Upper lobe of left lung (tissue), 6 donors: Measurements from ENCODE around the gene KCNS3. TPM values are rescaled to one million over a fixed set of nuclear protein-coding genes. Genes with fewer than 3 reads are reported as not detected.

Experiments used
- ATAC-seq, 2 donors: fragments of 200-7000 bp; cut with Tn5 transposase; one replicate each; pipeline ENCODE4 v1.9.1; 2022; ENCODE audit warnings: mild to moderate bottlenecking in 2 of 2, moderate library complexity in 2 of 2; ENCODE audit not compliant: low FRiP score in 2 of 2
- DNase-seq, 2 donors: peaks; one replicate each; pipeline ENCODE4 v3.0.0-alpha.2; 2019 to 2020
- H3K27ac ChIP-seq, 4 donors: fragments of 200-600 bp; sonication (generic); one replicate each; pipeline ENCODE4 v1.5.1; 2016 to 2019
- H3K27me3 ChIP-seq, 4 donors: fragments of 200-600 bp; sonication (generic); one replicate each; pipeline ENCODE4 v1.5.1; 2017 to 2019
- H3K36me3 ChIP-seq, 4 donors: fragments of 200-600 bp; sonication (generic); one replicate each; pipeline ENCODE4 v1.5.1; 2016 to 2019
- H3K4me1 ChIP-seq, 4 donors: fragments of 200-600 bp; sonication (generic); one replicate each; pipeline ENCODE4 v1.5.1; 2018 to 2019
- H3K4me3 ChIP-seq, 4 donors: fragments of 200-600 bp; sonication (generic); one replicate each; pipeline ENCODE4 v1.5.1; 2017 to 2019; ENCODE audit warnings: mild to moderate bottlenecking in 2 of 4, moderate library complexity in 1 of 4
- H3K9me3 ChIP-seq, 4 donors: fragments of 200-600 bp; sonication (generic); one replicate each; pipeline ENCODE4 v1.5.1; 2018 to 2019
- CTCF ChIP-seq, 6 experiments: fragments of 450-650 bp in 4 of 6; fragments of 200-600 bp in 2 of 6; sonication (generic) in 2 of 6; IDR thresholded peaks; one replicate each; pipeline ENCODE4 v1.5.1; 2016 to 2019; ENCODE audit warnings: antibody characterized with exemption in 6 of 6
- EP300 ChIP-seq, 4 donors: sonication (generic); formaldehyde crosslinking; IDR thresholded peaks; one replicate each; pipeline ENCODE4 v1.5.1; 2017; ENCODE audit warnings: antibody characterized with exemption in 4 of 4, control low read depth in 2 of 4
- POLR2A ChIP-seq, 4 donors: fragments of 450-650 bp; IDR thresholded peaks; one replicate each; pipeline ENCODE4 v1.5.1; 2016 to 2017; ENCODE audit warnings: antibody characterized with exemption in 4 of 4, mild to moderate bottlenecking in 2 of 4
- POLR2AphosphoS5 ChIP-seq, 2 donors: sonication (generic); formaldehyde crosslinking; IDR thresholded peaks; one replicate each; pipeline ENCODE4 v1.5.1; 2017; ENCODE audit warnings: antibody characterized with exemption in 2 of 2
- WGBS, 2 donors: methylation state at CpG; one replicate each; pipeline ENCODE4 v1.1.5; 2017 to 2018; 5-methylcytosine and 5-hydroxymethylcytosine counted together
- total RNA-seq, 6 donors: library from RNA; depleted of rRNA in 4 of 6; stranded (reverse); fragments of >200 nt in 4 of 6; gene quantifications; one replicate each; pipeline versions ENCODE4 v1.1.0 to v1.2.1, GENCODE V29; 2016 to 2021
- donor health status: DM: no; HTN: no; CAD: no; lungs with moderate emphysema.
- donor health status: DM: no; HTN: yes; CAD: no; lungs with severe emphysema.

Gene KCNS3
- total RNA-seq, 6 donors from 2014 or later, result 34.2 to 110 (median 48.8) TPM

DNA sequence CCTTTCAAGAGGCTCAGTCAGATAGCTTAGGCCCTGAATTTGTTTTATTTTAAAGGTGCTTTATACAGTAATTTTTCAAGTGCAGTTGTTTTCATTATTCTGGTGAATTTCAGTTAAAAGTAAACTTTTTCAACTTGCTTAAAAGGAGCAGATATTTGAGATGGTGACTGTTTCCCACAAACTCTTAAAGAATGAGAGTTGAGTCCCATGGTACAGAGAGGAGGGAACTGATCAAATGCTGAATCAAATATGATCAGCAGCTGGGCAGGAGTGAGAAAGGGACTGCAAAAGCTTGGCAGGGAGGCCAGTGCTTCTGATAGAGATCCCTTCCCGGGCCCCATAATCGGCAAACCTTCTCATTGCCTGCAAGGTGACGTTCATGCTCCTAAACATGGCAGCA lies 91.2 kb downstream of the KCNS3 start:
- no peak overlapping the region for H3K4me3 ChIP-seq
- ATAC-seq, result no peak
- no peaks in the 10 kb centered on the region for H3K27me3 ChIP-seq
- 67 to 69% methylated on average over 3 of the region's 3 CpGs for WGBS, 2 donors
- no peaks in the 10 kb centered on the region for H3K4me1 ChIP-seq
- H3K9me3 ChIP-seq, result no peaks in the 10 kb centered on the region
- TF ChIP-seq POLR2A (IDR thresholded peaks at IDR 0.05), result no peak
- no peak for TF ChIP-seq CTCF (IDR thresholded peaks at IDR 0.05)
- TF ChIP-seq EP300 (IDR thresholded peaks at IDR 0.05), result no peak
- TF ChIP-seq POLR2AphosphoS5 (IDR thresholded peaks at IDR 0.05), result no peak
- no peak overlapping the region for H3K27ac ChIP-seq
- H3K36me3 ChIP-seq, result no peaks in the 10 kb centered on the region
- DNase-seq, result no peak

DNA sequence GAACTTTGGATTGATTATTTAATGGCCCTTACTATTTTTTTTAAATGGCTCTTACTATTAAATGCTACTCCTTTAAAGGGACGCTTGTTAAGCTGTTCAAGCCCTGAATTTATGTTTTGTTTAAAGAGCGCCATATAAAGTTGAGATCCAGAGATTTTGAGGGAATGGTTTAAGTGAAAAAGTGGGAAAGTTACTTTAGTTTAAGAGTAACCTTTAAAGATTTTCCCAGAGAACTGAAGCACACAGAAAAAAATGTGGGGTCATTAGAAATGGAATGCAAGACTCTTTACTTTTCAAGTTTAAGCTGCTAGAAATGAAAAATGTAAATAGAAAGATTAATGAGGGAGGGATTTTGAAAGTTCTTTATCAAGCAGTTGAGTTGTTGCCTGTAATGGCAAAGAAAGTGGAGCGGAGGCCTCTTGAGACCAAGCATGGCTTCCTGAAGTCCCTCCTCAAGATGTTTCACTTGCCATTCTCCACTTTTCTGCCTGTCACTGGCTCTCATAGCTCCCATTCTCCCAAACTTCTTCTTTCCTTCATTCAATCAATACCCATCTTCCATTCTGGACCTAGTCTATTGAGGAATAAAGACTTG lies 93.2 kb downstream of the KCNS3 start:
- 71 to 78% methylated on average over 3 of the region's 3 CpGs for WGBS, 2 donors
- no peaks in the 10 kb centered on the region for H3K9me3 ChIP-seq
- ATAC-seq (no peak), DNase-seq (no peak)
- no peak overlapping the region for H3K4me3 ChIP-seq
- H3K36me3 ChIP-seq, result no peaks in the 10 kb centered on the region
- TF ChIP-seq POLR2AphosphoS5 (IDR thresholded peaks at IDR 0.05) (no peak), EP300 (IDR thresholded peaks at IDR 0.05) (no peak), POLR2A (IDR thresholded peaks at IDR 0.05) (no peak), CTCF (IDR thresholded peaks at IDR 0.05) (no peak)
- no peak overlapping the region for H3K27ac ChIP-seq
- H3K4me1 ChIP-seq, result peaks cover 0 to 2% (median 0%) of the 10 kb centered on the region in 4 donors
- H3K27me3 ChIP-seq, result no peaks in the 10 kb centered on the region

- 79 to 84% methylated on average over 3 of the region's 3 CpGs for WGBS, 2 donors
- Histone ChIP-seq H3K4me1 (peaks cover 0 to 11% (median 2%) of the 10 kb centered on the region in 4 donors), H3K27me3 (no peaks in the 10 kb centered on the region), H3K4me3 (no peak overlapping the region), H3K27ac (no peak overlapping the region), H3K9me3 (no peaks in the 10 kb centered on the region), H3K36me3 (no peaks in the 10 kb centered on the region)
- ATAC-seq, result no peak
- no peak for TF ChIP-seq CTCF (IDR thresholded peaks at IDR 0.05)
- TF ChIP-seq EP300 (IDR thresholded peaks at IDR 0.05), result no peak
- TF ChIP-seq POLR2AphosphoS5 (IDR thresholded peaks at IDR 0.05), result no peak
- TF ChIP-seq POLR2A (IDR thresholded peaks at IDR 0.05), result no peak
- no peak for DNase-seq
Measured at GRCh38 chr2:17972991-17973390, 94.5 kb downstream of the KCNS3 start.

- H3K36me3 ChIP-seq, result no peaks in the 10 kb centered on the region
- no peak overlapping the region for H3K4me3 ChIP-seq
- H3K27ac ChIP-seq, result no peak overlapping the region
- DNase-seq, result no peak
- TF ChIP-seq EP300 (IDR thresholded peaks at IDR 0.05) (no peak), POLR2A (IDR thresholded peaks at IDR 0.05) (no peak), POLR2AphosphoS5 (IDR thresholded peaks at IDR 0.05) (no peak), CTCF (IDR thresholded peaks at IDR 0.05) (no peak)
- WGBS, 2 donors, result 73 to 81% methylated on average over 2 of the region's 2 CpGs
- no peak for ATAC-seq
- no peaks in the 10 kb centered on the region for H3K27me3 ChIP-seq
- peaks cover 0 to 11% (median 2%) of the 10 kb centered on the region in 4 donors for H3K4me1 ChIP-seq
- H3K9me3 ChIP-seq, result no peaks in the 10 kb centered on the region
Measured at GRCh38 chr2:17975401-17975800, 96.9 kb downstream of the KCNS3 start.
